ENCODE data around the gene LRIG1.

LRIG1 gene

DNA sequence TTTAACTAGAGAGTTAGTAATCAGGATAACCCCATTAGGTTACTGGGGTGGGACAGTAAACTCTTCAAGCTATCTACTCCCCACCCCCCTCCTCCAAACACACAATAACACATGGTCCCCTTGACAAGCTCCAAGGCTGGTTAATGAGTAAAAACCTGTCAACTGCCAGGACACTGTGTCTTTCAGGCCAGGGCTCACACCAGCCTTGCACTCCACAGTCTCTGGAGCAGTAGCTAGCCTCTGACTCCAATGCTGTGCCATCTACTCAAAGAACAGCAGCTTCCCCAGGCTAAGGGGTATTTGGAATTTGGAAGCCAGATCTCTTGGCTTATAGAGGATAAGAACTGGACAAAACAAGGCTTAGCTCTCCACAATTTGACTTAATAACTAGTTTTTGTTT, 115.8 kb downstream of the LRIG1 start:
- DNase-seq (ENCODE audit: low spot score), result no peak

DNA sequence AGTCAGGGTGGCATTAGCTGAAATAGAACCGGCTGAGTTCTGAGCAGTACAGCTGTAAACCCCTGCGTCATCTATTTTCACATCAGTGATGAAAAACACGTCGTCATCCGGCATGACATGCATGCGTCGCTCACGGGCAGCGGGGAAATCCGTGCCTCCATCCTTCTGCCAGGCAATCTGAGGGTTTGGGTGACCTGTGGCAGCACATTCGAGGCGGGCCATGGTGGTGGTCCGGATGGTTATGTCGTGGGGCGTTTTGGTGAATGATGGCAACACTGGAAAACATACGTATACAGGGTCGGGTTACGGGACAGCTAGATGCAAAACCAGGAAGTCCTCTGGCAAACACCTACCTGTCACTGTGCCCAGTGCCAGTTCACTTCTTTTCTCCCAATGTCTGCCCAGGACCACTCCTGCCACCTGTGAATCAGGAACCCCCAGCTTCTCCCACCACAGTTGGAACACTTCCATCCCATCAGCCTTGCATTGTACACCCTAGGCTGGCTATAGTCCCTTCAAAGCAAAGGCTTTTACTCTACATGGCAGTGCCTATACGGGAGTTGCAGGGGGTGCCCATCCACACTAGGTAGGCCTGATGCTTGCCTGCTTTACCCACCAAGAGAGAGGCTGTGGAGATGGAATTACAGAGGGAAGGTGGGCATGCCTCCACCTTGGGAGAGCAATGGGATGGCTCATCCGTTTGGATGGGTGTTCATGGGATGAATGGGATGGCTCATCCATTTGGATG, 116.7 kb downstream of the LRIG1 start:
- DNase-seq (ENCODE audit: low spot score), result no peak

- DNase-seq (ENCODE audit: low spot score), result no peak
These were observed 117.8 kb downstream of the LRIG1 start for GRCh38 chr3:66383023-66383422.

- DNase-seq (ENCODE audit: low spot score), result no peak
These were observed 118.7 kb downstream of the LRIG1 start for GRCh38 chr3:66382142-66382541.

DNA sequence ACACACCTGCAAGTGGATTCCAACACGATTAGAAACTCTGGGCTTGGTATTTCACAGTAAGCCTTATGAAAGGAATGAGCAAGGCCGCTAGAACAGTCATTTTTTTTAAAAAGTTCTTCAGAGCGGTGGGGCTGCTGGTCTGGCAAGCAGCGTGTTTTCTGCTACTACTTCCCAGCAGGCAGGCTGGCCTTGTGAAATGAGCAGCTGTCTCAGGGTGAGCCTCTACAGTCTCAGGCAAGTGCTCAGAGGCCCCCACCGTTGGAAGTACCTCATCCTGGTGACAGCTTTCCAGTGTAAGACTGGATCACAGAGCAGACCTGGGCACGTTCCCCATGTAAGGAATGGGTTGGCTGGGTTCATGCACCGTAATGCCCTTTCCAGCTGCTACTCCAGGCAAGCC, 119.2 kb downstream of the LRIG1 start:
- DNase-seq (ENCODE audit: low spot score), result no peak

DNA sequence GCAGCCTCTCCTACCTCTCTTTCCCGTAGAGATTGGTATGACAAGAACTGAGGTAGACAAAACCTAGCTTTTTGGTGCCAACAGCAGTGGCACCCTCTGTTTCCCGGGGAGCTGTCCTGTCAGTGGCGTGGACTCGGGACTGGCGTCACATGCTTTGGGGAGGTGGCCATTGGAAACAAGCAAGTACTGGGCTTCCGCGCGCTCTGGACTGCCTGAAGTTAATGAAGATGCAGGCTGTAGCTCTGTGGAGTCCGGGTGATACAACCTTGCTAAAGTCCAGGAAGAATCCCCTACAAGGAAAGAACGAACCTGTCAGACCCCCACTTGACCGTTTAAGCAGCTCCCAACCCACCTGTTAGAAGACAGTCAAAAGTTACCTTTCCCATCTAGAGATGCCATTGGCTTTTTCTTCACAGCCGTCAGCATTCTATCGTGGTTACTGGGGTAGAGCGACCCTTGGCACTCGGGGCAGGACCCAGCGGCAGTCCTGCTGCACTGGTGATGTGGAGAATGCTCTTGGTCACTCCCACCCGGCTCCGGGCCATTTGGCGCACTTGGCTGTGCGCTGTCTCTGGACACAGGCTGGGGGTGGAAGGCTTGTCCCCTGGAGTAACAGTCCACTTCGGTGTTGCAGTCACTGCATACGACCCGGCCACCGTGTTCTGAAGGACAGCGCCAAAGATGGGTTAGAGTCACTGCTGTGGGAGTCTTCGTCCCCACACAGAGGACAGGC, 120.5 kb downstream of the LRIG1 start:
- DNase-seq (ENCODE audit: low spot score), result no peak

GRCh38 chr3:66379565-66379964, 121.3 kb downstream of the LRIG1 start:
- no peak for DNase-seq (ENCODE audit: low spot score)

DNA sequence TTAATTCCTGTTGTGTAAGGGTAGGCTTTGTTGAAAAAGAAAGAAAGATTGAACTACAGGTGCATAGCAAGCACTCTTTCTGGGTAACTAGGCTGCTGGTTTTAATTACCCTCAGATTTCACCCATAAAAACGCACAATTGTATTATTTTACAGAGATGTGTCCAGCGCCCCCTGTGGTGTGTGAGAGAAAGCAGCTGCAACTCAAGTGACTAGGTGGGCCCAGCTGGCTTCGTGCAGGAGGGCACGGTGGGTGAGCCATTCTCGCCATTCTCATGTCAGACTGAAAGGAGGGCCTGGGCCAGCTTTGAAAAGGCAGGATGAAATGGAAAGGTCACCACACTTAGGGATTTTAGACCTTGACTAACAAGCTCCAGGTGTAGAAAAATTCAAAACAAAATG, 122.6 kb downstream of the LRIG1 start:
- DNase-seq (ENCODE audit: low spot score), result no peak

GRCh38 chr3:66377800-66378199, 123.0 kb downstream of the LRIG1 start:
- no peak for DNase-seq (ENCODE audit: low spot score)

- peak; percentile 15 for DNase-seq (ENCODE audit: low spot score)
These were observed 124.3 kb downstream of the LRIG1 start for GRCh38 chr3:66376568-66376967.

DNA sequence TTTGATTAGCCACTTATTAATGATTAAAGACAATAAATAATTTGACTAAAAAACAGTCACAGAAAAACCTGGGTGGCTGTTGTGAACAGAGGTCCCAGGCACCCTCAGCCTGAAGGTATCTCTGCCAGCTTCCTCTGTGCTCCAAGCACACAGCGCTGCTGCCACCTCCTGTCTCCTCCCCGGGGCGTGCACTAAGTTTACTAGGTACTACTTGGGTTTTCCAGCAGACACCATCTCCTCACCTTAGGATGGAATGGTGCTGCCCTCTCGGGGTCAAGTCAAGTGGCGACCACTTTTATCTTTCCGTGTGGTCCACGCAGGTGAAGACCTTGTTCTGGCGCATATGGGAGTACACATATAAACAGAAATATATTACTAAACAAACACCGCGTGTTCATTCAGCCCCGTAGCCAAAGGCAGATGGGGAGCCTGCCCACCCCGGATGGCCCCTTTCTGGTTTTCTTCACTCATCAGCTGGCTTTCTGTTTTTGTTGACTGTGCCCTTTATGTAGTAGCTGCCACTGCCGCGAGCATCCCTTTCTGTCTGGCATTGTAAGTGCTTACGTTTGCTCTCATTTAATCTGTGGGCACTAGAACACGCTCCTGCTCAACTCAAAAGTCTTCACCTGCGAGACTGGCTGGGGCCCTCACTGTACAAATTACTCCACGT, 128.0 kb downstream of the LRIG1 start:
- DNase-seq (ENCODE audit: low spot score), result no peak

DNA sequence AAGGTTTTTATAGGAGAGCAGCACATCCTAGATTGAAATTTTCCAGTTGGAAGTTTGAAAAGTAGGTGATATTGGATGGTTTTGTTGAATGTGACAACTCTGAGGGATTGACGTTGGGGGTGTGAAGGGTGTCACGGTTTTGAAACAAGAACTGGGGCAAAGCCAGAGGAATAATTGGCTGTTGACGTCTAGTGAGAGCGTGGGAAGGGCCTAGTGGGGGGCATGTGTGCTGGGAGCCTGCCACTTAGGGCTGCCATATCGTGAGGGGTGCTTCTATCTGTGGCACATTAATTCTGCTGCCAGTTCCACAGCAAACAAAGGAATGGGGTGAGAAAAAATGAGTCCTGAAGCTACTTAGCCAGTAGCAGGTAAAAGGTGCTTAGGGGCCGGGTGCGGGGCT, 129.4 kb downstream of the LRIG1 start:
- no peak for DNase-seq (ENCODE audit: low spot score)

GRCh38 chr3:66370179-66370578, 130.6 kb downstream of the LRIG1 start:
- no peak for DNase-seq (ENCODE audit: low spot score)

DNA sequence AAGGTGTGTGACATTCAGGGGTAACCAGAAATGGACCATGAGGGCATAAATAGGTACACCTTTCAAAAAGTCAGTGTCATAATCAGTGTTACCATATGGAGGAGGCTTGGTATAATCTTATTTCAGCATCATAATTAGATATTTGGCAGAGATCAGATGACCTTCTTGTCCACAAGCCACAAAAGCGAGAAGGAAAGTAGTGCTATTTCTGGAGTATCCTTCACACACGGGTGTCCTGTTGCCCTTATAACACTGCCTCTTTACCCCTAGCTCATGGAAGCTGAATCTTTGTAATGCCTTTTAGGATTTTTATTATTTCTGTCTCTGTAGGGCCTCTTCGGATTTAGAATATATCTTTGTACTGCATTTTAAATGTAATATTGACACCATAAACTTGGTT, 132.8 kb downstream of the LRIG1 start:
- DNase-seq (ENCODE audit: low spot score), result no peak

DNA sequence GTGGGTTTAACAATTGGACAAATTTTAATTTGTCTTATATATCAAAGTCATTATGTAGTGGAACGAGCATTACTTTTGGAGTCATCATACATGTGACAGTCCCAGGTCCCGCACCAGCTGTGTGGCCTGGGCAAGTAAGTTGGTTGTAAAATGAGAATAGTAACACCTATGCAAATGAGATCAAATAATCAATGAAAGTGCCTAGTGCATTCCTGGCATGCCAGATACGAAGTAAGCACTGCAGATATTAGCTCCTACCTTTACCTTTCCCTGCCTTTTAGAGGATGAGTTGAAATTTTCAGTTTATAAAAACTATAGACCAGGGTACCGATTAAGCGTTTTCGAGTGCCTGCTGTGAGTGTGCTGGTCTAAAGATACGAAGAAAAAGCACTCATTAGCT, 134.1 kb downstream of the LRIG1 start:
- no peak for DNase-seq (ENCODE audit: low spot score)

- DNase-seq (ENCODE audit: low spot score), result no peak
These were observed 135.7 kb downstream of the LRIG1 start for GRCh38 chr3:66365080-66365479.

GRCh38 chr3:66363148-66363547, 137.7 kb downstream of the LRIG1 start:
- no peak for DNase-seq (ENCODE audit: low spot score)

- DNase-seq (ENCODE audit: low spot score), result no peak
These were observed 138.3 kb downstream of the LRIG1 start for GRCh38 chr3:66362541-66362941.

DNA sequence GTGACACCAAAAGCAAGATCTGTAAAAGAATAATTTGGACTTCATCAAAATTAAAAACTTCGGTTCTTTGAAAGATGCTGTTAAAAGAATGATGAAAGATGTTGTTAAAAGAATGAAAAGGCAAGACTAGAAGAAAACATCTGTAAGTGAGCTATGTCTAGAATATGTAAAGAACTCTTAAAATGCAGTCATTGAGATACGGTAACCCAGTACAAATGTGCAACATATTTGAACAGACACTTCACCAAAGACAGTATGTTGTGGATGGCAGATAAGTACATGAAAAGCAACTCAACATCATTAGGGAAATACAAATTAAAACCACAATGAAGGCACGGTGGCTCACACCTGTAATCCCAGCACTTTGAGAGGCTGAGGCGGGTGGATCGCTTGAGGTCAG, 139.5 kb downstream of the LRIG1 start:
- DNase-seq (ENCODE audit: low spot score), result no peak

- DNase-seq (ENCODE audit: low spot score), result no peak
These were observed 144.8 kb downstream of the LRIG1 start for GRCh38 chr3:66355997-66356396.

- DNase-seq (ENCODE audit: low spot score), result no peak
These were observed 145.4 kb downstream of the LRIG1 start for GRCh38 chr3:66355394-66355793.

- no peak for DNase-seq (ENCODE audit: low spot score)
These were observed 146.8 kb downstream of the LRIG1 start for GRCh38 chr3:66354001-66354400.

GRCh38 chr3:66353530-66353929, 147.3 kb downstream of the LRIG1 start:
- no peak for DNase-seq (ENCODE audit: low spot score)

All from HuH-7.5 (cell line).